VCaP (cell line): ENCODE measurements around the gene KIAA0232.
A peak's percentile ranks its signal among the peaks of the same experiment; 100 is the strongest.
"Not testable (repeated sequence)": the region's sequence is repeated elsewhere in the genome, so short reads cannot be mapped to it uniquely, and the experiment has no call there.

Experiments
- H3K27ac ChIP-seq: fragments of 450-650 bp; 2 replicates; pipeline ENCODE4 v1.5.1; 2017
- CTCF ChIP-seq: fragments of 450-650 bp; conservative IDR thresholded peaks from 2 replicates; pipeline ENCODE4 v1.5.1; 2017; ENCODE audit warnings: mild to moderate bottlenecking, moderate library complexity

The KIAA0232 gene

GRCh38 chr4:6905516-6906445, 123.3 kb downstream of the KIAA0232 start:
- no peak overlapping the region for H3K27ac ChIP-seq
- TF ChIP-seq CTCF: no peak

- not testable (repeated sequence) for H3K27ac ChIP-seq
Observed at GRCh38 chr4:6906486-6906885, 124.0 kb downstream of the KIAA0232 start.

- TF ChIP-seq CTCF: peak; percentile 80
- H3K27ac ChIP-seq: no peak overlapping the region
Observed at GRCh38 chr4:6907658-6908191, 125.2 kb downstream of the KIAA0232 start.

- H3K27ac ChIP-seq: peak overlapping the region; percentile 93
- no peak for TF ChIP-seq CTCF
Observed at GRCh38 chr4:6908432-6909112, 126.0 kb downstream of the KIAA0232 start.

- TF ChIP-seq CTCF: no peak; the same call in 1 of the 2 replicates
- H3K27ac ChIP-seq: peak within 1 kb of the TSS; percentile 93
Observed at GRCh38 chr4:6909113-6909969, 126.8 kb downstream of the KIAA0232 start, which contains the start of gene TBC1D14. TSS of gene TBC1D14 (plus strand) at chr4:6909826. CDS start at chr4:6923390, 13,564 bp downstream.

GRCh38 chr4:6909970-6910339, 127.4 kb downstream of the KIAA0232 start:
- H3K27ac ChIP-seq: peak overlapping the region; percentile 93

More at GRCh38 chr4:6909970-6910339, 127.4 kb downstream of the KIAA0232 start:
- TF ChIP-seq CTCF: no peak
